Activated CD4-positive, alpha-beta T cell treated with anti-CD3 and anti-CD28 coated beads for 48 hours (primary cell): Measurements from ENCODE around the gene FSTL4.
"Not testable (repeated sequence)": the region's sequence is repeated elsewhere in the genome, so short reads cannot be mapped to it uniquely, and the experiment has no call there.

Experiments
- DNase-seq: peaks from one replicate; pipeline ENCODE4 v3.0.0-alpha.2; 2020

FSTL4 gene

DNA sequence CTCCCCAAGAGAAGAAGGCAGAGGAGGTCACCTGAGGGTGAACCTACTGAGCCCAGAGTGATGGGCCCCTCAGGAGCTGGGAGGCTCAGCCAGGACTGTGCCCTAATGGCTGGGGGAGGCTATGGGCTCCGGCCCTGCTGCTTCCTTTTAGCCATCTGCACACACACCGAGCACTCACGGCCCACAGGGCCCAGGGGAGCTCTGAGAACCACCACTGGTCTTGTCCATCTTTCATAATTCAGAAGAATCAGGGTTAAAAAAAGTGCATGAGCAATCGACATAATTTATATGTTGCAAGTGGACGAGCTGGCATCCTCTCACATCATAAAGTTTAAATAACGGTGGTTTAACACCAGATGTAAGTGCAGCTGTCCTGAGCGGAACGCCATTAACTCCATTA, 162.1 kb downstream of the FSTL4 start:
- no peak for DNase-seq

DNA sequence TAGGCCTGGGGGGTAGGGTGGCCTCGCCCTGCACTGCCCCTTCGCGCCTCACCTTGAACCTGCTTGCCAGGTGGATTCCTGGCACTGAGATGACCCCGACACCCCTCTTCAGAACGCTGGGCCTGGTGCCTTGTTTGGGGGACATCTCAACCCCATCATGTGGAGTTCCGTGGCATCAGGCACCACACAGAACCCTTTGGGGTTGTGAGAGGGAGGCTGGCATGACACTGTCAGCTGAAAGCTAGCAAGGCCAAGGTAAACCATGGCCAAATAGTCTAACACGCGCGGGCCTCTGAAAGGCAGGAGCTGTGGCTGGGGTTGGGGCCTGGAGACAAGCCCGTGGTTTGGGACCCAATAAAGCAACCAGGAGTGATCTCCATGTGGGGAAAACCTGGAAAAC, 163.2 kb downstream of the FSTL4 start:
- no peak for DNase-seq

DNA sequence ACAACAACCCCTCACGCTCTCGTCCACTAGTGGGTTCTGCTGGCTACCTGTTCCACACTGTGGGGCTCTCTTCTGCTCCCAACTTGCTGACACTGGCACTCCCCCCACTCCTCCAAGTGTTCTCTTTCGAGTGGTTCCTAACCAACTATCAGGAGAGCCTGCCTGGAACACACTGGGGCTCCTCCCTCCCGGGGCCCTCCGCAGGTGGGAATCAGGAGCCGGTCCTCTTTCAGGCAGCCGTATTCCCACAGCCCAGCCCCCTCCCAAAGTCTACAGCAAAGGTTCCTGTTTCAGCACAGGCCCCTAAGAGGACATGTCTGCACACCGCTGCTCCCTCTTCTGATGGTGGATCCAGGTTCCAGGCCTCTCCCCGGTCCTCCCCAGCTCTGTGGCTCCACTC, 165.9 kb downstream of the FSTL4 start:
- no peak for DNase-seq

DNA sequence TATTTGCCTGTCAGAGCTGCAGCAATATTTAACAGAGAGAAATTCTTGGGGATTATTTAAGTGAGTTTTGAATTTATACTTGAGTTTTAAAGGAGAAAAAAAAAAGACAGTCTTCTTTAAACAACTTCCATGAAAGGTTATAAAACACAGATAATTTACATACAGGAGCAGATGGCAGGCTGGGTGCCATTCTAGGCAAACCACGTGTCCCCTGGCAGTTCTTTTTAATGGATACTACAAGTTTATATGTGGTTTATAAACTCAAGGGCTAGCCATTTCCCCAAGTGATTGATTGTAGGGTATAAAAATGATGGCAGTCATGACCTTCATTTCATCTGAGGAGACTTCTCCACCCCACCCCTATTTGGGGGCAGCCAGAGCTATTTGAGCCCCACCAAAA, 166.6 kb downstream of the FSTL4 start:
- DNase-seq, result no peak

DNA sequence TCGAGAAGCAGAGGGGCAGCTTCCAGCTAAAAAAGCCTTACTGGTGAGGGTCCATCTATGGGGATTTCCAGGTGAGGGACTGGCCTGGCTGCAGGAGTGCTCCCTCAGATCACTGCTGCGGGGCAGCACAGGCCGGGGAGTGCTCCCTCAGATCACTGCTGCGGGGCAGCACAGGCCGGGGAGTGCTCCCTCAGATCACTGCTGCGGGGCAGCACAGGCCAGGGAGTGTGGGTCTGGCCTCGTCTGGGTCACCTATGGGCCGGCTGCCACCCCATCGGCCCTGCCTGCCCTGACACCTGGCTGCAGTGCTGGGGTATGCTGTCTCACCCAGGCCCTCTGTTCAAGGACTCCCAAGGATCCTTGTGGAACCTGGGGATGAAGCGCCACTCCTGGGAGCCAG, 167.1 kb downstream of the FSTL4 start:
- DNase-seq, result not testable (repeated sequence)

DNA sequence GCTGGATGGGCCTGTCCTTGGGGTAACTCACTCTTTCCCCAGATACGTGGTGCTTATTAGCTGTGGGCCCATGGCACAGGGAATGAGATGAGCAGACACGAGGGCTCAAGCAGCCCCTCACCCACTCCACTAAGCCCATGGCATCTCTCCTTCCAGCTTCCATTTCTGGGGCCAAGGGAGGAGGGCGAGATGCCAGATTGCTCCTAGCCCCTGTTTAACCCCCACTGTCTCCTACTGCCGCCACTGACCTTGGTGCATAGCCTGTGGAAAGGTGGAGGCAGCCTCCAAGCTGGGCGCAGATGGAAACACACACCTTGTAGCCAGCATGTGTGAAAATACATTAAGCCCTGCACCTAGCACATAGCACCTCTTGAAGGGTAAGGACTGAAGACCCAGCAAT, 167.6 kb downstream of the FSTL4 start:
- no peak for DNase-seq

DNA sequence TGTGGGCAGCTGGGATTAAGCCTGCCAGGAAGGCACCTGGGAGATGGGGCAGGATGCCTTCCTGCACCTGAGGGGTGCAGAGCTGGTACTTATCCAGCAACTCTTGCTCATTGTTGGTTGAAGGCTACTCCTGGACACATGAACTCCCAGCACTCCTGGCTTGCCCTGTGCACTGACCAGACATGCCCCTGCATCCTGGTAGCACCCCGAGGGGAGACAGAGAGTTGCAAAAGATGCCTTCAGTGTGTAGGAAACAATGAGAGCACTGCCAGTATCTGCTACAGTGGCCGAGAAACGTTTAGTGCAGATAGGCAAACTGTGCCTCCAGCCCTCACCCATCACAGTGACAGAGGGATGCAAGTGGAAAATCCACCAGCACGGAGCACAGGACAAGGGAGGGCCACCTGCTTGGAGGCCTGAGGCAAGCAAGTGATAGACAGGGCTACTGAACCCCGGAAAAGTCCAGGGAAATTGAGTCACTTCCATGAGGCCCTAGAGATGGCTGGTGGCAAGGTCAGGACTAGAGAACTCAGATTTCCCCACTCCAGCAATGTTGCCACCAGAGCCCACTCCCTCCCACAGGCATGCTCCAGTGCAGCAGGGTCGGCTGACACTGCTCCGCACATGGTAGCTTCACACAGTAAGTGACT, 171.1 kb downstream of the FSTL4 start:
- DNase-seq, result no peak

DNA sequence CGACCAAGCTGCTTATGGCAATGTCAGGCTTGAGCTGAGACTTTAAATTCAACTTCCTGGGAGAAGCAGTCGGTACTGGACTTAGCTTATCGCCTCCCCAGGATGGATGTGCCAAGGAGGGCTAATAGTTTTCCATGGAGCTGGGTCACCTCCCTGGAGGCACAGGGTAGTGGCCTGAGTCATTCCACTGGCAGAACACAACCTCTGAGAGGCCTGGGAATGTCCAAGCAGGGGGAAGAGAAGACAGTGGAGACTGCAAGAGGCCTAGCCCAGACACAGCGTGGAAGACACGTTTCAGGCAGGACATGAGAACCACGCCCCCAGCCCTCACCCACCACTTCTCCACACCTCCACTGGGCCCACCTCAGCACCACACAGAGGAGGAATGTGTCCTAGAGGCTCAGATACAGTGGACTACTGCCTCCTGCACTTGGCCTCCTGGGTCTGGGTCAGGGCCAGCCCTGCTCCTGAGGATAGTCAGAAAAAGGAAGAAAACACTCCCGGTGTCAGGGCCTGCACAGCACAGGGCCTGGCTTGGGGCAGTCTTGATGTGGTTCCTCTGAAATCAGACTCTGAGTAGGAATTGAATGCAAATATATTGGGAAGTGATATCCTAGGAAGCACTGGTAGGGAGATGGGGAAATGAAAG, 171.8 kb downstream of the FSTL4 start:
- DNase-seq, result no peak

DNA sequence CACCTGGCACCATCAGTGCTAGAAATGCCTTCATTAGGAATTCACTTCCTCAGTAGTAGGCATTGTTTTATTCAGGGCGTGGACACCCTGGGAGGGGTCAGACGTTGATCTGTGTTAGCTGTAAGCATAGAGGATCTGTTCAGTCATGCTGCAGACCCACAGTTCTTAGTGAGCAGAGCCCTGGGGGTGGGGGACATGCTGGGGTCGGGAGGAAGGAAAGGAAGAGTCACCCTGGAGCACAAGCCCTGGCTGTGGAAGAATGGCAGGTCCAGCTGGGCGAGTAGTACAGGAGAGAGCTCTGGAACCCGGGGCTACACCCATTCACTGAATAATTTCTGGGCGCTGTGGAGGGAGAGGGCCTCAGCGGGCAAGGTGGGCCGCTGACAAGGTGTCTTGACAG, 172.5 kb downstream of the FSTL4 start:
- no peak for DNase-seq

DNA sequence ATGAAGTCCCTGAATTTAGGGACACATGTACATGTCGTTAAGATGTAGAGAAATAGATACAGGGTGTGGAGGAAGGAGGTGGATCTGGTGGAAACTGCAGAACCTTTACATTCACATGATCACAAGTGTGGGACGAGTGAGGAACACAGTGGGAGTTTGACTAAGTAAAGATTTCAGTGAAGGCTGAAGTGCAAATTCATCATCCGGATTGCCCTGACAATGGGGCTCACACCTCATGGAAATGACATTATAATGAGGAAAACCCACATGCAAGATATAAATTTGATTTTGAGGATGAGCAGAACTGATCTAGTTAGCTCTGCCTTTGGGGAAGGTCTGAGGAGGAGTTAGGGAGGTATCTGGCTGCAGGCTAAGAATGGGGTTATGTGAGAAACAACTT, 173.9 kb downstream of the FSTL4 start:
- no peak for DNase-seq

DNA sequence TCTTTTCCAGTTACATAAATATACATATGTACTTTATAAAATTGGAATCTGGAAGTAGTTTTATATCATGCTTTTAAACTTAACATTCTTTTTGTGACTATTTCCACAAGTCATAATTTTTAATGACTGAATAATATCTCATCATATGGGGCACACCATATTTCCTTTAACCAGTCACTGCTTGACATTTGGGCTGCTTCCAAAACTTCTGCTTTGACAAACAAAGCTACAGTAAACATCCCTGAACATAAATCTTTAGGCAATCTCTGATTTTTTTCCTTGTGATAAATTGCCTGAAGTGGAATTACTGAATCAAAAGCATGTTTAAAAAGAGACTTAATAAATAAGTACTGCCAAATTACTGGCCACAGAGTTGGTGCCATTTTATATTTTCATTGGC, 178.0 kb downstream of the FSTL4 start:
- no peak for DNase-seq

DNA sequence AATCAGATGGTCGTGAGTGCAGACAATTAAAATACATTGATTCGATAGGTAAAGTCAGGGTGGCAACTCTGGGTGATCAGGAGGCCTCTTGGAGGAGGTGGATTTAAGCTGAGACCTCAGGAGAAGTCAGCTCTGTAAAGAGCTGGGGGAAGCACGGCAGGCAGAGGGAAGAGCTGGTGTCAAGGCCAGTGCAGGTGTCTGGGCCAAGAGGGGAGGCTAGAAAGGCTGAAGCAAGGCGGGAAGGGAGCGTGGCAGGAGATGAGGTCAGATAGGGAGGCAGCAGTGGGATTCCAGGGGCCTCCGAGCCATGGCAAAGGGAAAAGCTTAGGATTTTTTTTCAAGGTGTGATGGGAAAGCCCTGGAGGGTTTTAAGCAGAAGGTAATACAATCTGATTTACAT, 178.7 kb downstream of the FSTL4 start:
- no peak for DNase-seq

DNA sequence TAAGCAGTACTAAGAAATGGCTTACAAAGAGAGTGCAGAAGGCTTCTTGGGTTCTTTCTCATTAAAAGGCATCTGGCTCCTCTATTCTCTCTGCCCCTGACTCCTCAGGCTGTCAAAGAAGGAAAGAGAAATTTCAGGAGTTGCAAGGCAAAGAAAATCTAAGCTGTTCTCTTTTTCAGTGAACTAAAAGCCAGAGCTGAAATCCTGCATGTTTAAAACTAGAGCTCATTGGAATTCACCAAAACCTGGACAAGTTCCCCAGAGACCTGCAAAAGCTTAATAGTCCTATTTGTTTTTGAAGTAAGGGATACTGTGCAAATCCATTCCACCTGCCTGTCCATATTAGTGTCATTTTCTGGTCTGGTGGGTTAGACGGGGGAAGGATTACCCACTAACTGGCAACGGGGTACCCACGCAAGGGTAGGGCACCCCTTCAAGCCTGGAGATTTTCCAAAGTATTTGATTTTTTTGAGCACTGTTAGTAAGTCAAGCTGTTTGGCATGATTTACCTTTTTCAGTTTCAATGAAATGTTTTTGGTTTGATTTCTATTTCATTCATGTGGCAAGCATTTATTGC, 179.3 kb downstream of the FSTL4 start:
- no peak for DNase-seq

DNA sequence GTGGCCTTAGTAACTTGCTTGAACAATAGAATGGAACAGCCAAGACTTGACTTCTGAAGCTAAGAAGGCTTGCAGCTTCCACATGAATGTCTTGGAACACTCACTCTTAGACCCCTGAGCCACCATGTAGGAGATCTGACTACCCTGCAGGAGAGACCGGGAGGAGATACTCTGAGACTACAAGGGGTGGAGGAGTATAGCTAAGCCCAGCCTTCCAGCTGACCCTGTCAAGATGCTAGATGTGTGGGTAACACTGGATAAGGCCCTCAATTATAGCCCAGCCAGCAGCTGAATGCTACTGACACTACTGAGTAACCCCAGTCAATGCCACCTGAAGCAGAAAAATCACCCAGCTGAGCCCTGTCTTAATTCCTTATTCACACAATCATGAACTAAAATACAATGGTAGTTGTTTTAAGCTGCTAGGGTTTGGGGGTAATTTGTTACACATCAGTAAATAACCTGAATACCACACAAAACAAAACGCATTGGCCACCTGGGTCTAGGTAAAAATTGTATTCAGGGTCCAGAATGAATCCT, 180.9 kb downstream of the FSTL4 start:
- DNase-seq, result no peak

DNA sequence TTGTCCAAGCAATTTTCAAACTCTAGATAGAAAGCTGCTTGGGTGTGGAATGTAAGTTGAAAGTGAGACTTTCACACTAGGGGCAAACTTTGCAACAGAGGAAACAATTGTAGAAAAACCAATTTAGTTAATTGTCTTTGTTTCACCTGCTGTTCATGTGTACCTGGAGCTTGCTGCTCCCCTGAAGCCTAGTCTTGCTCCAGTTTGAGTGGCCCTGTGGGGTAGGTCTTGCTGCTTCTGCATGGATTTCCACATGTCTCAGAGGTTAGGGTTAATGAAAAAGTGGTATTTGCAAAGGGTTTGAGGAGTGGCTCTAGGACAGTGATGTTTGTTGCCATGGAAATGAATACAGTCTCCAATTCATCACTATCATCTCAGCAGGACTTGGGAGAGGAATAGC, 182.2 kb downstream of the FSTL4 start:
- DNase-seq, result no peak

DNA sequence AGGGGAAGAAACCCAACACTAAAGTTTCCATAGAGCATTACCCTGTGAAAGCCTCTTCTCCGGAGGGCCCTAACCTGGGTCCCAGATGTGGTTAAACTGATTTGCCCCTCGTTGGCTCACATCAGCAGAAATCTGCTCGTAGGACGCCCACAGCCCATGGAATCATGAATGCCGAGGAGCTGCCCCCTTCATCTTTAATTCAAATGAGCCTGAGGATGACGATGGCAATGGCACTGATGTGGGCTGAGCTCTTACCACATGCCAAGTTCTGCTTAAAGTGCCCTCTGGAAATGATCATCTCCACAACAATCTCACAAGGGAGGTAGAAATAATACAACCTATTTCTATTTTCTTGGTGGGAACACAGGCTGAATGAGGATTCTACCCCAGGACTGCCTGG, 183.3 kb downstream of the FSTL4 start:
- DNase-seq, result no peak

DNA sequence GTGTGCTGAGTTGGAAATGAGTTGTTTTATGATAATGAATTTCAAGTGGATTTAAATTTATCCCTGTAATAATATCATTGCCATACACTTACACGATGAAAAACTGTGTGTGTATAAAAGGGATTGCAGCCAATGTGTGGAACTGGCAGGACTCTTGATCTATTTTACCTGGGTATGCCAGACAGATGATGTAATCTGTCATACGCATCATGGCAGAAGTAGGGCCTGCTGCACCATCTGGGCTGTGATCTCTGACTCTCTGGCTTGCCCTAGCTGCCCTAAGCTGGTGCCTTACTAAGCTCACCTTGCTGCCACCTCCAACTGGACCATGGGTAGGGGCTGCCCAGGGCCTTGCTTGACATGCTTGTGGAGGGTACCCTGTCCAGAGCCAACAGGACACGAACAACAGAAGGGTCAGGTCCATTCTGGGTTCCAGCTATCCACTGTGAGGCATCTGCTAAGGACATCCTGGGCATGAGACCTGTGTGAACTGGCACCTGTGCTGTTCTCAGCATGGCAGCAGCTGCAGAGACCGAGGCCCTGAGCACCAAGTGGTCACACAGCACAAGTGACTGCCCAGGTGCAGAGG, 184.2 kb downstream of the FSTL4 start:
- DNase-seq, result no peak

DNA sequence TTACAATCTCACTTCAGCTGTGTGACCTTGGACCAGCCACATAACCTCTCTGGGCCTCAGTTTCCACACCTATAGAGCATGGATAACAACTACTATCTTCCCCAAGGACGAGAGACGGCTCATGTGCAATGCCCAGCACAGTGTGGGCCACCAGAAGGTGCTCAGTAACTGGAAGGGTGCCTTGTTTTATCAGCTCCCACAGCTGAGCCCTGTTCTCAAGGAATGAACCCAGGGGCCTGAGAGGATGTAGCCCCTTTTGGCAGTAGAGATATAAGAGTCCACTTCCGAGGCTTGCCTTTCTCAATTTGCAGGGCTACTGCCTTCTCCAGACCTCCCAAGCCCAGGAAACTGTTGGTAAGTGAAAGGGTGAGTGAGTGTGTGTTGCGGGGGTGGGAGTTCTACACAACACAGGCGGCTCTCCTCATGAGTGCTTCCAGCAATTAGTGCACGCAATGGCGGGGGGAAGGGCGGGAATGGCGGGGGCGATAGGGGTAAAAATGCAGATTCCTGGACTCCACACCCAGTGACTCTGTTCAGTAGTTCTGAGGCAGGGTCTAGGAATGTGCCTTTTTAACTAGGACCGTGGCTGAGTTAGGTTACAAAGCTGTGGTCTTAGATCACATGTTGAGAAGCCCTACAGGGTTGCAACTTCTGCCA, 185.1 kb downstream of the FSTL4 start:
- no peak for DNase-seq

DNA sequence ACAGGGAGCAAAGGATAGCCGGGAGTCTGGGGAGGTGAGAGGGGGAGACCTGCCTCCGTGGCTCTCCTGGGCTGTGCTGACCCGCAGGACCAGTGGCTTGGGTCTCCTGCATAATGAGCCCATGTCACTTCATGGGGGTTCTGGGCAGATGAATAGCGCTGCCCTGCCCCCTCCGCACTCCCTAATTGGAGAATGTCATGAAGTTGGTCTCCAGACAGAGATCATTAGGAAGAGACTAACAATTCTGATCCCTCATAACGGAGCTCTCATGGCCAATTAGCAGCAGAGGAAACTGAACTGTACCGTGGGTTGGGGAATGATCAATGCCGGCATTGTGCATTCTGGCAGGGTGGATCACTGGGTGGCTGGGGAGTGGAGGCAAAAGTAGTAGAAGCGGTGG, 186.1 kb downstream of the FSTL4 start:
- DNase-seq, result no peak

DNA sequence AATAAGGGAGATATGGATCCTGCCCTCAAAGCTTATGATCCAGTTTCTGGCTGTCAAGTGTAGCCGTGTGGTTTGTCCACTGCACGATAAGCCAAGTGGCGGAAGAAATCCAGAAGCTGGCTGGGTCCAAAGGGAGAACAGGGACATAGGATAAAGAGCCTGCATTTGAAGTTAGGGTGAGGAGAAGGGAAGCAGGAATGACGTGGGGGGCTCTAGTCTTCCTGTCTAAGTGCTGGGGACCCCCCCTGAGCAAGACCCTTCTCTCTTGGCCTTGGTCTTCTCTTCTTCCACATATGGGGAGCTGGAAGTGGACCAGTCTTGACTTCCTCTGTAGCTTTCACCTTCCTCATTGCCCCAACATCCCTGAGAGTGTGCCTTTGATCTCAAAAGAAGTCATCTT, 186.6 kb downstream of the FSTL4 start:
- no peak for DNase-seq

DNA sequence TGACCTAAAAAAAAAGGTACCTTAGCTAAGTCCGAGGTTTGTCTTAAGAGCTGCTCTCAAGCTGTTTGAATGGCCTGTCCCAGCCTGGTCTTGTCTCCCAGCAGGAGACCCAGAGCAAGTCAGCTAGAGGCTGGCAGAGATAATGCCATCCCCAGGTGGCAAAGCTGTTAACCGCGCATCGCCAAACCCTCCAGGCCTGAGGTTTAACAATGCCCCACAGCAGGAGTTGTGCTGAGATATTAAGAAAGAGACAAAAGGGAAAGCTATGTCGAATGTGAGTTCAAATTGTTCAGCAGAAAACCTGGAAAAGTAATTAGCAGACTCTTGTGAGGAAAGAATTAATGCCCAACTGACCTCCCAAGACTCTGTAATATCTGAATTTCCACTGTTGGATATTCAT, 187.1 kb downstream of the FSTL4 start:
- DNase-seq, result no peak

DNA sequence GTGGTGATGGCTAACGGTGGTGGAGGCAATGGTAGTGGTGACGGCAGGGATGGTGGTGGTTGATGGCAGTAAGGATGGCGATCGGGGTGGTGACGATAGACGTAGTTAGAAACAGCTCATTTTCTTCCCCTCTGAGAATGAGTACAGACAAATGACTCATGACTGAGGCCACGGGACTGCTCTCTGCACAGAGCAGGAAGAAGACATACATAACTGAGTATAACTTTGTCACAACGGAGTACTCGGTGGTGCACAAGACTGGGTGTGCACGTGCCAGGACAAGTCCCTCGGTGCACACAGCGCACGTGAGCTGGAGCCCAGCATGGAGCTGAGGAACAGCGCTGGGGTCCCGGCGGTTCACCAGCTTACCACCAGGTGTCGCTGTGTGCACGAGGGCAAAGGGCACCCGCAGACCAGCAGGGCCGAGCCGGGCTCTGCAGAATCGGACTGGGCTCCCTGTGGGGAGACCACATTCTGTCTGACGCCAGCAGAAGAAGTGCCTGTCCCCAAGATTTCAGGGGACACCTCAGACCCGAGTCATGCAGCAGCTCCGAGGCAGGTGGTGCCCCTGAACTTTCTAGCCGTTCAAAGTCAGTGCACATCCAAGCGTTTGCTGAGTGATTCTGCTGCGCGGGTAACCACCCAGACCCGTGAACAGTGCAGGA, 188.6 kb downstream of the FSTL4 start:
- DNase-seq, result peak; percentile 85

DNA sequence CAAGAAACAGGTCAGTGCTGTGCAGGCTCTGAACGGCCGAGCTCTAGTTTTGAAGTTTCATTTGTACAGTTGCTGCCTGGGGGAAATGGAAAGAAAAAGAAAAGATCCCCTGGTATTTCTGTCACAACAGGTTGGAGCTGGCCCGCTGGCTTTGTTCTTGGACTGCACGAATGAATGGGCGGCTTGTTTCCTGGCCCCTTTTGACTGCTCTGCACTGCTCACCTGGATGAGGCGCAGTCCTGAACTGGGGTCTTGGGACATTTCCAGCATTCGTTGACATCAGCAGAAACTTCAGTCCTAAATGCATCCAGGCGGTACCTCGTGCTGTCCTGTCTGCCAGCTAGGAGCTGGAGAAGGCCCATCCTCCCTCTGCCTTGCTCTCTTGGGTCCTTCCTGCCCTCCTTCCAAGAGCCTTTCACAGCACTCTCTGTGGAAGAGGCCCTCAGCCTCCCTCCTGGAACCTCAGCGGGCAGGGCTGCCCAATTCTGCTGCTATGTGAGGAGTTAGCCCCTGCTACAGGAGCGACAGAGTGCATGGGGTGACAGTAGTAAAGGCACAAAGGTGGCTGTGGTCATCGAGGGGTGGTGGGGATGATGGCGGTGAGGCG, 189.2 kb downstream of the FSTL4 start:
- no peak for DNase-seq
